Chondrocyte (in vitro differentiated cells): ENCODE data around the gene HNMT. TPM values are rescaled to one million over a fixed set of nuclear protein-coding genes. Genes with fewer than 3 reads are reported as not detected.

Experiments used
- DNase-seq: peaks from one replicate; pipeline ENCODE4 v3.0.0; 2021; ENCODE audit warnings: mixed read lengths, low spot score
- H3K27ac Mint-ChIP-seq: one replicate; pipeline ENCODE4 v1.8.0; 2021; ENCODE audit warnings: mild to moderate bottlenecking, moderate library complexity, mixed read lengths; ENCODE audit not compliant: unreplicated experiment
- H3K27me3 Mint-ChIP-seq: 2 replicates; pipeline ENCODE4 v1.8.0; 2021; ENCODE audit warnings: low read depth, mixed read lengths
- H3K36me3 Mint-ChIP-seq: 2 replicates; pipeline ENCODE4 v1.8.0; 2021; ENCODE audit warnings: low read depth, mixed read lengths
- H3K4me1 Mint-ChIP-seq: 2 replicates; pipeline ENCODE4 v1.8.0; 2021; ENCODE audit warnings: low read depth, mild to moderate bottlenecking, mixed read lengths
- H3K4me3 Mint-ChIP-seq: one replicate; pipeline ENCODE4 v1.8.0; 2021; ENCODE audit warnings: mild to moderate bottlenecking, moderate library complexity, mixed read lengths; ENCODE audit not compliant: unreplicated experiment
- H3K9me3 Mint-ChIP-seq: 2 replicates; pipeline ENCODE4 v1.8.0; 2021; ENCODE audit warnings: low read depth, mixed read lengths
- CTCF ChIP-seq: fragments of 200-600 bp; sonication (generic); IDR thresholded peaks from 2 replicates; pipeline ENCODE4 v1.5.0; 2021; ENCODE audit warnings: antibody characterized with exemption, mild to moderate bottlenecking, moderate library complexity
- total RNA-seq: library from RNA; stranded (reverse); gene quantifications from 3 replicates; pipeline ENCODE4 v1.2.1, GENCODE V29; 2021

The HNMT gene
- total RNA-seq, 1 donor from 2014 or later = 4.6 TPM

- Mint-ChIP-seq H3K9me3 (peaks cover 4% of the 10 kb centered on the region), H3K27ac (no peak overlapping the region), H3K4me1 (peaks cover 10% of the 10 kb centered on the region), H3K27me3 (peaks cover 6% of the 10 kb centered on the region), H3K4me3 (no peak overlapping the region), H3K36me3 (no peaks in the 10 kb centered on the region)
- no peak for DNase-seq
- no peak for TF ChIP-seq CTCF
These were observed 12.7 kb upstream of the HNMT start for GRCh38 chr2:137951586-137951985.

GRCh38 chr2:137952586-137953129 is 11.6 kb upstream of the HNMT start:
- TF ChIP-seq CTCF = no peak
- no peak overlapping the region for H3K27ac Mint-ChIP-seq
- peaks cover 4% of the 10 kb centered on the region for H3K9me3 Mint-ChIP-seq
- H3K27me3 Mint-ChIP-seq = peaks cover under 1% of the 10 kb centered on the region
- peaks cover 18% of the 10 kb centered on the region for H3K4me1 Mint-ChIP-seq
- H3K36me3 Mint-ChIP-seq = no peaks in the 10 kb centered on the region
- no peak for DNase-seq
- no peak overlapping the region for H3K4me3 Mint-ChIP-seq

GRCh38 chr2:137955536-137955935 is 8.7 kb upstream of the HNMT start:
- Mint-ChIP-seq H3K9me3 (peaks cover 4% of the 10 kb centered on the region), H3K27me3 (no peaks in the 10 kb centered on the region), H3K4me1 (peaks cover 18% of the 10 kb centered on the region), H3K36me3 (no peaks in the 10 kb centered on the region), H3K27ac (no peak overlapping the region), H3K4me3 (no peak overlapping the region)
- TF ChIP-seq CTCF = no peak
- DNase-seq = no peak

GRCh38 chr2:137957033-137957432 is 7.2 kb upstream of the HNMT start:
- Mint-ChIP-seq H3K4me1 (peaks cover 13% of the 10 kb centered on the region), H3K4me3 (no peak overlapping the region), H3K27me3 (no peaks in the 10 kb centered on the region), H3K9me3 (no peaks in the 10 kb centered on the region), H3K27ac (no peak overlapping the region), H3K36me3 (no peaks in the 10 kb centered on the region)
- DNase-seq = no peak
- TF ChIP-seq CTCF = no peak

- H3K9me3 Mint-ChIP-seq = no peaks in the 10 kb centered on the region
- H3K27me3 Mint-ChIP-seq = no peaks in the 10 kb centered on the region
- no peak for TF ChIP-seq CTCF
- H3K27ac Mint-ChIP-seq = no peak overlapping the region
- H3K4me1 Mint-ChIP-seq = peaks cover 16% of the 10 kb centered on the region
- H3K36me3 Mint-ChIP-seq = no peaks in the 10 kb centered on the region
- no peak for DNase-seq
- H3K4me3 Mint-ChIP-seq = no peak overlapping the region
These were observed 5.1 kb upstream of the HNMT start for GRCh38 chr2:137959166-137959565.
